ENCODE measurements around the gene TNFRSF14. TPM values are rescaled to one million over a fixed set of nuclear protein-coding genes. Genes with fewer than 3 reads are reported as not detected.

TNFRSF14 gene
- total and polyA plus RNA-seq, 2 of the 13 experiments (the other 11 are each of a cell fraction or from before 2014, with no cell fraction given), result 11.9 to 49.9 TPM

DNA sequence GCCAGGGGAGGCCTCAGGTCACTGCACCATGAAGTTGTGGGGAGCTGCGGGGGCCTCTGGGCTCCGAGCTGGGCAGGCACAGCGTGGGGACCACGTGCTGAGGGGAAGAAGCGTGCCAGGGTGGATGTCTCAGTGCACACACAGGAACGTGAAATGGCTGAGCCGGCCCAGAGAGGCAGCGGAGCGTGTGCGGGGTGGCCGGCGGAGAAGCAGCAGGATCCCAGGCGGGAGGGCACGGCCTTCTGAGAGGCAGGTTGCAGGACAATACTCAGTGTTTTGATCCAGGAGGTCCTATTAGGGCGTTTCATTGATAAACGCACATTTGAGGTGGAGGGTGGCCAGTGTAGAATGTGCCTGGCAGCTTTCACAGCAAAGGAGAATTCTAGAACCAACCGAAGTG lies 12.9 kb downstream of the TNFRSF14 start:
- intact Hi-C loops (cut with micrococcal nuclease; ENCODE audit: unreplicated experiment), result no loop called here
- Histone ChIP-seq H4K20me1 (ENCODE audit: insufficient read depth, low read length) (no peaks in the 10 kb centered on the region), H3K27me3 (ENCODE audit: control insufficient read depth in 1 of 2, insufficient read depth in 2 of 2, low read length in 2 of 2) (peaks cover 5 to 40% of the 10 kb centered on the region in 2 experiments; a peak in 4 of 5 replicates), H3K79me2 (ENCODE audit: insufficient read depth, low read length) (no peaks in the 10 kb centered on the region), H3K27ac (ENCODE audit: extremely low read length, insufficient read depth, low read length) (no peak overlapping the region), H2AFZ (ENCODE audit: low read length) (no peak overlapping the region), H3K4me1 (ENCODE audit: insufficient read depth, low read length) (peaks cover 41% of the 10 kb centered on the region), H3K36me3 (replicated peaks in 1 of 2; ENCODE audit: control insufficient read depth in 1 of 2, insufficient read depth in 2 of 2, low read length in 2 of 2) (no peaks in the 10 kb centered on the region), H3K9me3 (ENCODE audit: low read length) (peaks cover 11% of the 10 kb centered on the region), H3K9ac (ENCODE audit: insufficient read depth, low read depth, low read length) (no peak overlapping the region), H3K4me2 (ENCODE audit: low read depth, low read length) (peak overlapping the region; percentile 7; the same call in 1 of the 2 replicates), H3K4me3 (replicated peaks in 1 of 3; ENCODE audit: insufficient read depth in 1 of 3, low read depth in 2 of 3, low read length in 3 of 3) (no peak overlapping the region)
- FAIRE-seq, result no peak
- DNase-seq (ENCODE audit: low spot score), result no peak
- TF ChIP-seq, protein P1, sequence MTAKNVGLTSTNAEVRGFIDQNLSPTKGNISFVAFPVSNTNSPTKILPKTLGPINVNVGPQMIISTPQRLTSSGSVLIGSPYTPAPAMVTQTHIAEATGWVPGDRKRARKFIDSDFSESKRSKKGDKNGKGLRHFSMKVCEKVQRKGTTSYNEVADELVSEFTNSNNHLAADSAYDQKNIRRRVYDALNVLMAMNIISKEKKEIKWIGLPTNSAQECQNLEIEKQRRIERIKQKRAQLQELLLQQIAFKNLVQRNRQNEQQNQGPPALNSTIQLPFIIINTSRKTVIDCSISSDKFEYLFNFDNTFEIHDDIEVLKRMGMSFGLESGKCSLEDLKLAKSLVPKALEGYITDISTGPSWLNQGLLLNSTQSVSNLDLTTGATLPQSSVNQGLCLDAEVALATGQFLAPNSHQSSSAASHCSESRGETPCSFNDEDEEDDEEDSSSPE (CRISPR knock-in tag; IDR thresholded peaks at IDR 0.05), result no peak
- TF ChIP-seq POLR2AphosphoS5 (IDR thresholded peaks at IDR 0.05; ENCODE audit: low read depth, low read length), result no peak
- no peak for TF ChIP-seq SRSF9 (IDR thresholded peaks at IDR 0.05; ENCODE audit: borderline replicate concordance, insufficient read depth, low read depth, low read length, poor library complexity, severe bottlenecking)
- TF ChIP-seq, protein P2, sequence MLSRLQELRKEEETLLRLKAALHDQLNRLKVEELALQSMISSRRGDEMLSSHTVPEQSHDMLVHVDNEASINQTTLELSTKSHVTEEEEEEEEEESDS (CRISPR knock-in tag; IDR thresholded peaks at IDR 0.05; ENCODE audit: borderline replicate concordance), result no peak
- no peak for TF ChIP-seq THAP11 (CRISPR knock-in tag; IDR thresholded peaks at IDR 0.05)
- TF ChIP-seq NFE2 (CRISPR knock-in tag; IDR thresholded peaks at IDR 0.05), result no peak
- TF ChIP-seq, protein P3, sequence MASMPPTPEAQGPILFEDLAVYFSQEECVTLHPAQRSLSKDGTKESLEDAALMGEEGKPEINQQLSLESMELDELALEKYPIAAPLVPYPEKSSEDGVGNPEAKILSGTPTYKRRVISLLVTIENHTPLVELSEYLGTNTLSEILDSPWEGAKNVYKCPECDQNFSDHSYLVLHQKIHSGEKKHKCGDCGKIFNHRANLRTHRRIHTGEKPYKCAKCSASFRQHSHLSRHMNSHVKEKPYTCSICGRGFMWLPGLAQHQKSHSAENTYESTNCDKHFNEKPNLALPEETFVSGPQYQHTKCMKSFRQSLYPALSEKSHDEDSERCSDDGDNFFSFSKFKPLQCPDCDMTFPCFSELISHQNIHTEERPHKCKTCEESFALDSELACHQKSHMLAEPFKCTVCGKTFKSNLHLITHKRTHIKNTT (CRISPR knock-in tag; IDR thresholded peaks at IDR 0.05), result no peak
- TF ChIP-seq, protein P4, sequence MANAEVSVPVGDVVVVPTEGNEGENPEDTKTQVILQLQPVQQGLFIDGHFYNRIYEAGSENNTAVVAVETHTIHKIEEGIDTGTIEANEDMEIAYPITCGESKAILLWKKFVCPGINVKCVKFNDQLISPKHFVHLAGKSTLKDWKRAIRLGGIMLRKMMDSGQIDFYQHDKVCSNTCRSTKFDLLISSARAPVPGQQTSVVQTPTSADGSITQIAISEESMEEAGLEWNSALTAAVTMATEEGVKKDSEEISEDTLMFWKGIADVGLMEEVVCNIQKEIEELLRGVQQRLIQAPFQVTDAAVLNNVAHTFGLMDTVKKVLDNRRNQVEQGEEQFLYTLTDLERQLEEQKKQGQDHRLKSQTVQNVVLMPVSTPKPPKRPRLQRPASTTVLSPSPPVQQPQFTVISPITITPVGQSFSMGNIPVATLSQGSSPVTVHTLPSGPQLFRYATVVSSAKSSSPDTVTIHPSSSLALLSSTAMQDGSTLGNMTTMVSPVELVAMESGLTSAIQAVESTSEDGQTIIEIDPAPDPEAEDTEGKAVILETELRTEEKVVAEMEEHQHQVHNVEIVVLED (CRISPR knock-in tag; IDR thresholded peaks at IDR 0.05; ENCODE audit: borderline replicate concordance), result no peak
- TF ChIP-seq ARNT (IDR thresholded peaks at IDR 0.05), result no peak
- TF ChIP-seq ZBTB8A (CRISPR knock-in tag; IDR thresholded peaks at IDR 0.05; ENCODE audit: borderline replicate concordance, low read depth), result no peak
- no peak for TF ChIP-seq ZNF770 (CRISPR knock-in tag; IDR thresholded peaks at IDR 0.05)
- in situ Hi-C loops (cut with HindIII; ENCODE audit: extremely low pct_ligation_motif_present, low pct_unique_long_range_greater_than_20kb), result no loop called here
- peak; percentile 6; the same call in 1 of the 3 replicates for ATAC-seq
- ChIA-PET POLR2A (no interaction called here), CTCF (ENCODE audit: low intra/inter-chr PET ratio, low total read pairs) (no interaction called here)
- no TSS peak for BruUV-seq (replicated peaks)
- WGBS (ENCODE audit: low lambda C conversion rate), result 42% methylated on average over 12 of the region's 17 CpGs

All from HepG2 (cell line).